HG02759 (cell line): Measurements from ENCODE around the gene DCLK1.

Experiments used
- ATAC-seq: cut with Tn5 transposase; IDR thresholded peaks from one replicate; pipeline ENCODE4 v1.9.1; 2021; ENCODE audit warnings: mild to moderate bottlenecking, moderate library complexity; ENCODE audit not compliant: unreplicated experiment

Gene DCLK1

GRCh38 chr13:36131222-36131930 is at the start of gene DCLK1:
Gene DCLK1 (minus strand): TSS chr13:36131382.
- ATAC-seq, result no peak

GRCh38 chr13:36175621-36176020 is 44.4 kb upstream of the DCLK1 start:
- no peak for ATAC-seq

- no peak for ATAC-seq
Observed at GRCh38 chr13:36174923-36175322, 43.7 kb upstream of the DCLK1 start.

- ATAC-seq, result no peak
Observed at GRCh38 chr13:36173571-36174322, 42.6 kb upstream of the DCLK1 start.

GRCh38 chr13:36166046-36166445 is 34.9 kb upstream of the DCLK1 start:
- no peak for ATAC-seq

GRCh38 chr13:36163809-36164308 is 32.7 kb upstream of the DCLK1 start:
- no peak for ATAC-seq

- ATAC-seq, result no peak
Observed at GRCh38 chr13:36163286-36163685, 32.1 kb upstream of the DCLK1 start.

GRCh38 chr13:36160297-36160696 is 29.1 kb upstream of the DCLK1 start:
- no peak for ATAC-seq

- ATAC-seq, result no peak
Observed at GRCh38 chr13:36158611-36159010, 27.4 kb upstream of the DCLK1 start.

- ATAC-seq, result no peak
Observed at GRCh38 chr13:36157480-36157879, 26.3 kb upstream of the DCLK1 start.

GRCh38 chr13:36154567-36155291 is 23.5 kb upstream of the DCLK1 start:
- no peak for ATAC-seq

- no peak for ATAC-seq
Observed at GRCh38 chr13:36151591-36151990, 20.4 kb upstream of the DCLK1 start.

- no peak for ATAC-seq
Observed at GRCh38 chr13:36148446-36148845, 17.3 kb upstream of the DCLK1 start.

GRCh38 chr13:36147330-36147729 is 16.1 kb upstream of the DCLK1 start:
- ATAC-seq, result no peak

- ATAC-seq, result no peak
Observed at GRCh38 chr13:36146511-36147269, 15.5 kb upstream of the DCLK1 start.

- no peak for ATAC-seq
Observed at GRCh38 chr13:36143738-36144137, 12.6 kb upstream of the DCLK1 start.

- ATAC-seq, result no peak
Observed at GRCh38 chr13:36142735-36143134, 11.6 kb upstream of the DCLK1 start.

- no peak for ATAC-seq
Observed at GRCh38 chr13:36135876-36136275, 4.7 kb upstream of the DCLK1 start.

- no peak for ATAC-seq
Observed at GRCh38 chr13:36134632-36135031, 3.5 kb upstream of the DCLK1 start.

GRCh38 chr13:36133950-36134626 is 2.9 kb upstream of the DCLK1 start:
- no peak for ATAC-seq
